GM21717 (cell line): ENCODE results near the gene CERK.

Experiments used
- ATAC-seq: cut with Tn5 transposase; IDR thresholded peaks from one replicate; pipeline ENCODE4 v1.9.1; 2021; ENCODE audit warnings: mild to moderate bottlenecking, moderate library complexity; ENCODE audit not compliant: unreplicated experiment

CERK gene

GRCh38 chr22:46764779-46765485, 26.9 kb upstream of the CERK start:
- ATAC-seq, result no peak

GRCh38 chr22:46764140-46764680, 26.2 kb upstream of the CERK start:
- ATAC-seq, result no peak

GRCh38 chr22:46763051-46763705, 25.1 kb upstream of the CERK start:
- no peak for ATAC-seq

- peak; percentile 61 for ATAC-seq
These were observed 24.4 kb upstream of the CERK start, which contains the start of gene TBC1D22A for GRCh38 chr22:46762238-46763050. Gene TBC1D22A (plus strand): TSS chr22:46762650. CDS start chr22:46762787, 137 bp downstream.

GRCh38 chr22:46761539-46762237, 23.6 kb upstream of the CERK start:
- no peak for ATAC-seq

- ATAC-seq, result no peak
These were observed 23.0 kb upstream of the CERK start for GRCh38 chr22:46761017-46761416.

GRCh38 chr22:46758867-46759290, 20.8 kb upstream of the CERK start:
- no peak for ATAC-seq

- ATAC-seq, result no peak
These were observed 20.1 kb upstream of the CERK start for GRCh38 chr22:46758121-46758520.

- no peak for ATAC-seq
These were observed 19.1 kb upstream of the CERK start for GRCh38 chr22:46757104-46757503.

- ATAC-seq, result no peak
These were observed 18.0 kb upstream of the CERK start for GRCh38 chr22:46756097-46756496.

GRCh38 chr22:46755525-46755924, 17.5 kb upstream of the CERK start:
- no peak for ATAC-seq

GRCh38 chr22:46754826-46755225, 16.8 kb upstream of the CERK start:
- ATAC-seq, result no peak

GRCh38 chr22:46754110-46754799, 16.2 kb upstream of the CERK start:
- ATAC-seq, result no peak

- no peak for ATAC-seq
These were observed 15.7 kb upstream of the CERK start for GRCh38 chr22:46753761-46754109.

- no peak for ATAC-seq
These were observed 15.3 kb upstream of the CERK start for GRCh38 chr22:46753360-46753759.

GRCh38 chr22:46752988-46753310, 14.9 kb upstream of the CERK start:
- no peak for ATAC-seq

- ATAC-seq, result no peak
These were observed 14.4 kb upstream of the CERK start for GRCh38 chr22:46752286-46752987.

- no peak for ATAC-seq
These were observed 12.9 kb upstream of the CERK start for GRCh38 chr22:46750863-46751443.

- no peak for ATAC-seq
These were observed 12.4 kb upstream of the CERK start for GRCh38 chr22:46750530-46750800.
